A549 treated with RU486 at 1 μM for 4 hours (cell line): ENCODE measurements around the gene AK1. TPM values are rescaled to one million over a fixed set of nuclear protein-coding genes. Genes with fewer than 3 reads are reported as not detected.

ENCODE experiments used
- total RNA-seq: library from RNA; stranded (reverse); fragments of 200-300 nt; extraction: Qiagen RNA extraction; gene quantifications from 5 replicates; pipeline ENCODE4 v1.2.3, GENCODE V29; 2022; ENCODE audit warnings: low read depth

The AK1 gene, protein sequence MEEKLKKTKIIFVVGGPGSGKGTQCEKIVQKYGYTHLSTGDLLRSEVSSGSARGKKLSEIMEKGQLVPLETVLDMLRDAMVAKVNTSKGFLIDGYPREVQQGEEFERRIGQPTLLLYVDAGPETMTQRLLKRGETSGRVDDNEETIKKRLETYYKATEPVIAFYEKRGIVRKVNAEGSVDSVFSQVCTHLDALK
- 41.2 to 86.8 TPM (median 75.7 TPM) in 5 replicates for total RNA-seq

DNA sequence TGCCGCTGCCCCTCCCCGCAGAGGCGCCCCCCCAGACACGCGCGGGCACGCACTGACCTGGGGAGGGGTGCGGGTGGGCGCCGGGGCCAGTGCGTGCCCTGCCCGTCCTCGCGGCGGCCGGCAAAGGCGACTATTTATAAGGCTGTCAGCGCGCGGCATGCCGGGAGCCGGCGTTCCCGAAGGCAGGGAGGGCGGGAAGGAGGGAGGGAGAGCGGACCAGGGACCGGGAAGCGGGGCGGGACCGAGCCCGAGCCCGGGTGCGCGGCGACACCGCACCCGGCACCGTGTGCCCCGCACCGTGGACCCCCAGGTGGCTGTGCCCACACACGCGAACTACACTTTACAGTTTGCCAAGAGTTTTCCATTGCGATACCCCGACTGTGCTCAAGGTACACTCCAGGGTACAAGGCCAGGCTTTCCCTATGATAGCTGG, at the start of gene AK1:
Gene AK1, minus strand, starts transcription at position 110 of the 433 bp plus-strand sequence. CDS start 3,058 bp downstream, outside the sequence.

GRCh38 chr9:127916720-127917581, 39.5 kb upstream of the AK1 start, which contains the start of gene ST6GALNAC4:
Gene ST6GALNAC4, minus strand, starts transcription at chr9:127917041. Its CDS starts 622 bp downstream, at chr9:127916419.

GRCh38 chr9:127899128-127899943, 21.9 kb upstream of the AK1 start, which contains the start of gene ST6GALNAC6:
Gene ST6GALNAC6, minus strand, starts transcription at chr9:127899603. Its CDS starts 1,622 bp downstream, at chr9:127897981.

DNA sequence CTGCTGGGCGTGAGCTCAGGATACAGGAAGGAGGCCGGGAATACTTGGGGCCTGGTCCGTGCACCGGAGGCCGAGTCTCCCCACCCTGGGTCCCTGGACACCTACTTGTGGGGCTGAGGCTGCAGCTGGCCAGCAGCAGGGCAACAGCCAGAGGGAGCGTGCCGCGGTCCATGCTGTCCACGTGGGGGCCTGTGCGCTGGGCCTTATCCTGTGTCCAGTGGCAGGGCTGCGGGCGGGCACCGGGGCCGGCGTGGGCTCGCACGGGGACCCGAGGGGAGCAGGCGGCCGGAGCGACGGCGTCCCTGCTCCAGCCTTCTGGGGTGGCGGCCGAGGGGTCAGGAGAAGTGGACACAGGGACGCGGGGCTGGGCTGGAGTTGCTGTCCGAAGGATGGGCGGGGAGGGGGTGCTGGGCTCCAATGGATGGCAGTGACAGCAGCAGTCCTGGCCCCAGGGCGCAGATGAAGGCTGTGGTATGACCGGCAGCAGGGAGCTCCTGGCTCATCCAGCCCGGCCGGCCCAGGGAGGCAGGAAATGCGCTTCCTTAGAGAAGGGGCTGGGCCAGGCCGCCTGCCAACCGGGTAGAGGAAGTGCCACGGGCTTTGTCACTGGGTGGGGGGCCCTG, 23.2 kb downstream of the AK1 start, which contains the start of gene ENG:
Gene ENG, minus strand, starts transcription at position 475 of the 623 bp plus-strand sequence. Its CDS starts 303 bp downstream, at position 172.

Other genes starting within 250 kb of the AK1 start
- gene CFAP157, start 170.7 kb downstream of the AK1 start, total RNA-seq = 0.05 to 0.08 TPM in 2 of 5 replicates, not detected in the others
- 10.5 to 19.8 TPM (median 16.4 TPM) in 5 replicates for gene PTRH1, start 162.0 kb downstream of the AK1 start, total RNA-seq
- gene TTC16, start 161.6 kb downstream of the AK1 start, total RNA-seq = not detected in 5 replicates
- 8.7 to 13.9 TPM (median 11.9 TPM) in 5 replicates for gene TOR2A, start 142.4 kb downstream of the AK1 start, total RNA-seq
- gene SH2D3C, start 99.0 kb downstream of the AK1 start, total RNA-seq = 0.06 to 0.11 TPM (median 0.07 TPM) in 3 of 5 replicates, not detected in the others
- gene CDK9, start 91.6 kb downstream of the AK1 start, total RNA-seq = 43.9 to 50.4 TPM (median 47.9 TPM) in 5 replicates
- gene FPGS, start 74.8 kb downstream of the AK1 start, total RNA-seq = 45.7 to 54.1 TPM (median 47.8 TPM) in 5 replicates
- gene ENG, start 23.0 kb downstream of the AK1 start, total RNA-seq = 0.07 to 0.37 TPM (median 0.26 TPM) in 5 replicates
- 22.7 to 27.9 TPM (median 24.1 TPM) in 5 replicates for gene ST6GALNAC6, start 21.9 kb upstream of the AK1 start, total RNA-seq
- 16.1 to 28.2 TPM (median 22.0 TPM) in 5 replicates for gene ST6GALNAC4, start 39.4 kb upstream of the AK1 start, total RNA-seq
- 0.90 to 2.9 TPM (median 1.1 TPM) in 5 replicates for gene PIP5KL1, start 53.1 kb upstream of the AK1 start, total RNA-seq
- gene DPM2, start 60.2 kb upstream of the AK1 start, total RNA-seq = 35.4 to 48.4 TPM (median 47.7 TPM) in 5 replicates
- 61.7 to 84.0 TPM (median 73.6 TPM) in 5 replicates for gene EEIG1, start 103.3 kb upstream of the AK1 start, total RNA-seq
- 4.9 to 7.3 TPM (median 7.1 TPM) in 5 replicates for gene NAIF1, start 189.6 kb upstream of the AK1 start, total RNA-seq
- gene SLC25A25, start 190.6 kb upstream of the AK1 start, total RNA-seq = 8.4 to 10.1 TPM (median 9.0 TPM) in 5 replicates